K562 treated with DMSO at 1 percent for 24 hours (cell line): Measurements from ENCODE around the gene IFNL2. TPM values are rescaled to one million over a fixed set of nuclear protein-coding genes. Genes with fewer than 3 reads are reported as not detected.

ENCODE experiments used
- total RNA-seq: library from RNA; unstranded; fragments of 300-600 nt; gene quantifications from 2 replicates; pipeline ENCODE4 v1.2.3, GENCODE V29; 2022; ENCODE audit warnings: low read depth; ENCODE audit not compliant: insufficient read depth

The IFNL2 gene
- total RNA-seq = not detected in 2 replicates

GRCh38 chr19:39268085-39268484 lies at the start of gene IFNL2:
Gene IFNL2 (plus strand): TSS chr19:39268396. CDS start chr19:39268569, 173 bp downstream.

GRCh38 chr19:39244410-39245100 lies 23.6 kb upstream of the IFNL2 start, which contains the start of gene IFNL3:
Gene IFNL3 (minus strand): TSS chr19:39245006. CDS start chr19:39244967, 39 bp downstream.

GRCh38 chr19:39248806-39249205 lies 19.4 kb upstream of the IFNL2 start, which contains the start of gene IFNL4:
Gene IFNL4 (minus strand): TSS chr19:39248856.

GRCh38 chr19:39296055-39296645 lies 28.0 kb downstream of the IFNL2 start, which contains the start of gene IFNL1:
Gene IFNL1 (plus strand): TSS chr19:39296407. CDS start chr19:39296422, 15 bp downstream.

Other genes starting within 250 kb of the IFNL2 start
- gene FBXO27, start 235.8 kb upstream of the IFNL2 start, total RNA-seq = 7.4 and 8.0 TPM in 2 replicates
- not detected in 2 replicates for gene ACP7, start 184.0 kb upstream of the IFNL2 start, total RNA-seq
- 48.0 and 51.2 TPM in 2 replicates for gene PAK4, start 142.6 kb upstream of the IFNL2 start, total RNA-seq
- not detected in 2 replicates for gene NCCRP1, start 71.4 kb upstream of the IFNL2 start, total RNA-seq
- not detected in 2 replicates for gene SYCN, start 64.1 kb upstream of the IFNL2 start, total RNA-seq
- gene IFNL3, start 23.4 kb upstream of the IFNL2 start, total RNA-seq = not detected in 2 replicates
- gene IFNL4, start 19.5 kb upstream of the IFNL2 start, total RNA-seq = not detected in 2 replicates
- gene IFNL1, start 28.0 kb downstream of the IFNL2 start, total RNA-seq = not detected in 2 replicates
- 10.9 TPM in 2 replicates for gene LRFN1, start 52.5 kb downstream of the IFNL2 start, total RNA-seq
- 81.4 and 85.9 TPM in 2 replicates for gene GMFG, start 67.6 kb downstream of the IFNL2 start, total RNA-seq
- gene SAMD4B, start 74.0 kb downstream of the IFNL2 start, total RNA-seq = 170 and 208 TPM in 2 replicates
- gene PAF1, start 122.7 kb downstream of the IFNL2 start, total RNA-seq = 50.1 and 61.0 TPM in 2 replicates
- 36.0 and 37.6 TPM in 2 replicates for gene MED29, start 123.0 kb downstream of the IFNL2 start, total RNA-seq
- gene ZFP36, start 138.5 kb downstream of the IFNL2 start, total RNA-seq = 27.8 and 28.8 TPM in 2 replicates
- gene PLEKHG2, start 144.3 kb downstream of the IFNL2 start, total RNA-seq = 10.1 and 12.5 TPM in 2 replicates
- 10,023 and 10,404 TPM in 2 replicates for gene RPS16, start 167.6 kb downstream of the IFNL2 start, total RNA-seq
- 124 and 137 TPM in 2 replicates for gene SUPT5H, start 177.2 kb downstream of the IFNL2 start, total RNA-seq
- gene TIMM50, start 212.4 kb downstream of the IFNL2 start, total RNA-seq = 110 and 117 TPM in 2 replicates
- gene DLL3, start 230.6 kb downstream of the IFNL2 start, total RNA-seq = 1.6 and 1.7 TPM in 2 replicates
- not detected in 2 replicates for gene SELENOV, start 246.7 kb downstream of the IFNL2 start, total RNA-seq